ENCODE results near the gene PTPRM.

The PTPRM gene

DNA sequence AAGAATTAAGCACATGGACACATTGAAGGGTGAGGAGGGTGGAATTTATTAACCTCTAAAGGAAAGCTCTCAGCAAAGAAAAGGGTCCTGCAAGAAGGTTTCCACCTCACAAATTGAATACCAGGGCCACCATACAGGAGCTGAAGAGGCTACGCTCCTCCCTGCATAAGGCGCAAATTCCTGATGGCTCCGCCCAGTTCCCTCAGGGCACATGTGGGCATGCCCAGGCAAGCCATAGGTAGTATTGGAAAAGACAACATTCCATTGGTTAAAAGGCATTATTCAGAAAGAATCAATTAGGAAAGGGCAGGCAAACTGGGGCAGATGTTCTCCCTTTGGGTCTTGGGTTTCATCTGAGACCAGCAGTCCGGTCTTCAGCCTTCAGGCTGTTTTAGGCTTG, 161.2 kb downstream of the PTPRM start:
- Histone ChIP-seq H3K9me2 (replicated peaks; ENCODE audit: control insufficient read depth, low read length) (no peaks in the 10 kb centered on the region), H3K9me3 (ENCODE audit: control insufficient read depth, insufficient read depth, low read length) (no peaks in the 10 kb centered on the region), H3K36me3 (ENCODE audit: control insufficient read depth, low read length) (no peaks in the 10 kb centered on the region), H4K20me1 (ENCODE audit: control insufficient read depth, insufficient read depth, low read depth, low read length) (no peaks in the 10 kb centered on the region), H3F3A (ENCODE audit: control insufficient read depth, insufficient read depth) (no peaks in the 10 kb centered on the region), H3K27ac (ENCODE audit: low read depth, low read length) (no peak overlapping the region), H3K4me2 (ENCODE audit: low read length) (no peak overlapping the region), H3K79me2 (ENCODE audit: control insufficient read depth, low read length) (no peaks in the 10 kb centered on the region), H3K4me3 (ENCODE audit: low read length) (no peak overlapping the region), H3K4me1 (ENCODE audit: control insufficient read depth, low read length) (no peaks in the 10 kb centered on the region), H3K27me3 (ENCODE audit: control insufficient read depth, low read length) (no peaks in the 10 kb centered on the region)
- TF ChIP-seq EZH2phosphoT487 (IDR thresholded peaks at IDR 0.05; ENCODE audit: borderline replicate concordance, low read length) (no peak), CTCF (IDR thresholded peaks at IDR 0.05; ENCODE audit: low read depth, low read length, poor library complexity, severe bottlenecking) (no peak)

- H3F3A ChIP-seq (ENCODE audit: control insufficient read depth, insufficient read depth) = no peaks in the 10 kb centered on the region
- no peak overlapping the region for H3K27ac ChIP-seq (ENCODE audit: low read depth, low read length)
- no peaks in the 10 kb centered on the region for H3K79me2 ChIP-seq (ENCODE audit: control insufficient read depth, low read length)
- no peak overlapping the region for H3K4me3 ChIP-seq (ENCODE audit: low read length)
- H3K9me2 ChIP-seq (replicated peaks; ENCODE audit: control insufficient read depth, low read length) = no peaks in the 10 kb centered on the region
- H3K27me3 ChIP-seq (ENCODE audit: control insufficient read depth, low read length) = no peaks in the 10 kb centered on the region
- H3K4me2 ChIP-seq (ENCODE audit: low read length) = no peak overlapping the region
- no peak for TF ChIP-seq EZH2phosphoT487 (IDR thresholded peaks at IDR 0.05; ENCODE audit: borderline replicate concordance, low read length)
- no peak for TF ChIP-seq CTCF (IDR thresholded peaks at IDR 0.05; ENCODE audit: low read depth, low read length, poor library complexity, severe bottlenecking)
- H3K36me3 ChIP-seq (ENCODE audit: control insufficient read depth, low read length) = no peaks in the 10 kb centered on the region
- H4K20me1 ChIP-seq (ENCODE audit: control insufficient read depth, insufficient read depth, low read depth, low read length) = no peaks in the 10 kb centered on the region
- no peaks in the 10 kb centered on the region for H3K9me3 ChIP-seq (ENCODE audit: control insufficient read depth, insufficient read depth, low read length)
- no peaks in the 10 kb centered on the region for H3K4me1 ChIP-seq (ENCODE audit: control insufficient read depth, low read length)
Measured at GRCh38 chr18:7729868-7730267, 162.8 kb downstream of the PTPRM start.

DNA sequence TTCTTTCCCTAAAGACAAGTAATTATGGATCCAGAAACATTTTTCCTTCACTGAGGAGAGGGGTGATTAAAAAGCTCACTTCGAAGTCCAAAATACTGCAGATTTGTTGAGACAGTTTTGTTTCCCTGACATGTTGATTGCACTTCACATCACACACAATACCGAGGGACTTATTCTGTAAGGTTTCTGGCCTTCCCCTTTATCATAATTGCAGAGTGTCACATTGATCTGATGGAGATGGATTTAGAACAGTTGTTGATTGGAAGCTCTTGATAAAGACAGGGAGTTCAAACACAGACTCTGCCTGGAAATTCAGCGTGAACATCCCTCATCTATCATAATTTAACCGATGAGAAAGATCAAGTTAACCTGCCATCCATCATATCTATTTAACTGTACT, 163.6 kb downstream of the PTPRM start:
- Histone ChIP-seq H3K79me2 (ENCODE audit: control insufficient read depth, low read length) (no peaks in the 10 kb centered on the region), H3K27ac (ENCODE audit: low read depth, low read length) (no peak overlapping the region), H3K27me3 (ENCODE audit: control insufficient read depth, low read length) (no peaks in the 10 kb centered on the region), H3K36me3 (ENCODE audit: control insufficient read depth, low read length) (no peaks in the 10 kb centered on the region), H4K20me1 (ENCODE audit: control insufficient read depth, insufficient read depth, low read depth, low read length) (no peaks in the 10 kb centered on the region), H3K4me3 (ENCODE audit: low read length) (no peak overlapping the region), H3K9me3 (ENCODE audit: control insufficient read depth, insufficient read depth, low read length) (no peaks in the 10 kb centered on the region), H3K4me2 (ENCODE audit: low read length) (no peak overlapping the region), H3K9me2 (replicated peaks; ENCODE audit: control insufficient read depth, low read length) (no peaks in the 10 kb centered on the region), H3F3A (ENCODE audit: control insufficient read depth, insufficient read depth) (no peaks in the 10 kb centered on the region), H3K4me1 (ENCODE audit: control insufficient read depth, low read length) (no peaks in the 10 kb centered on the region)
- TF ChIP-seq EZH2phosphoT487 (IDR thresholded peaks at IDR 0.05; ENCODE audit: borderline replicate concordance, low read length) (no peak), CTCF (IDR thresholded peaks at IDR 0.05; ENCODE audit: low read depth, low read length, poor library complexity, severe bottlenecking) (no peak)

DNA sequence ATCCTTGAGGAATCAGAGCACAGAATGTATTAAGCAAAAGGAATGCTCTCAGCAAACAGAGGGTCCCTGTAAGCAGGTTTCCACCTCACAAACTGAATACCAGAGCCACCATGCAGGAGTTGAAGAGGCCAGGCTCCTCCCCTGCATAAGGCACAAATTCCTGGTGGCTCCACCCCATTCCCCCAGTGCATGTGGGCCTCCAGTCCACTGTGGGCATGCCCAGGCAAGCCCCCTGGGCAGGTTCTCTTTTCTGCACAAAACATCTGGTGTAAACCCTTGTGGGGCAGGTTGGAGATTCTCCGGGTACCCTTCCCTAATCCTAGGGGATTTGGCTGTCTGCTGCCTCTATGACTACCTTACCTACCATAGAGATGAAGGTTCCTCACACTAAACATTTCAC, 166.5 kb downstream of the PTPRM start:
- TF ChIP-seq CTCF (IDR thresholded peaks at IDR 0.05; ENCODE audit: low read depth, low read length, poor library complexity, severe bottlenecking) = no peak
- TF ChIP-seq EZH2phosphoT487 (IDR thresholded peaks at IDR 0.05; ENCODE audit: borderline replicate concordance, low read length) = no peak
- H3K4me2 ChIP-seq (ENCODE audit: low read length) = no peak overlapping the region

More for the DNA sequence above, 166.5 kb downstream of the PTPRM start:
- Histone ChIP-seq H3K27ac (ENCODE audit: low read depth, low read length) (no peak overlapping the region), H3K79me2 (ENCODE audit: control insufficient read depth, low read length) (no peaks in the 10 kb centered on the region), H3F3A (ENCODE audit: control insufficient read depth, insufficient read depth) (no peaks in the 10 kb centered on the region), H4K20me1 (ENCODE audit: control insufficient read depth, insufficient read depth, low read depth, low read length) (no peaks in the 10 kb centered on the region), H3K4me3 (ENCODE audit: low read length) (no peak overlapping the region), H3K27me3 (ENCODE audit: control insufficient read depth, low read length) (no peaks in the 10 kb centered on the region), H3K9me2 (replicated peaks; ENCODE audit: control insufficient read depth, low read length) (no peaks in the 10 kb centered on the region), H3K36me3 (ENCODE audit: control insufficient read depth, low read length) (no peaks in the 10 kb centered on the region), H3K4me1 (ENCODE audit: control insufficient read depth, low read length) (no peaks in the 10 kb centered on the region), H3K9me3 (ENCODE audit: control insufficient read depth, insufficient read depth, low read length) (no peaks in the 10 kb centered on the region)
